Measurements from ENCODE around the gene PIP4K2A.
A peak's percentile ranks its signal among the peaks of the same experiment; 100 is the strongest.

Gene PIP4K2A

DNA sequence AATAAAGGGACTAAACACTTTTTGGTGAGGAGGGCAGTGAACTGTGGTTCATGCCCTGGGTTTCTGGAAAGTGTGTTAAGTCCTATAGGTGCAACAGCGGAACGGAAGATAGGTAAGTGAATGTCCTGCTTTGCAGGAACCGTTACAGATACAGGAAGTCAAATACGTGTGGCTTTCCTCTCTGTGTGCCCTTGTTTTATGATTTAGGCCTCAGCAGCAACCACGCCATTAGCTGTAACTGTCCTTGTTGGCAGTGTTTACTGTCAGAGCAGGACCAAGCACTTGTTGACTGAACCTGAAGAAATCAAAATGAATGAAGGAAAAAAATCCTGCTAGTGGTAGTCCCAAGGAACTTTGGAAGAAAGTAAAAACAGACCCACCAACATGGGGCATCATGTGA is 150.3 kb downstream of the PIP4K2A start:
- no peak overlapping the region for H3K4me3 ChIP-seq (ENCODE audit: insufficient read depth, low read depth, low read length)
- no peaks in the 10 kb centered on the region for H3K36me3 ChIP-seq (ENCODE audit: control insufficient read depth, insufficient read depth, low read length)
- H3K4me1 ChIP-seq (ENCODE audit: control insufficient read depth, insufficient read depth, low read length) = peaks cover 12% of the 10 kb centered on the region
- WGBS, 2 experiments = 94 to 97% methylated on average over 5 of the region's 5 CpGs
- H3K27me3 ChIP-seq (ENCODE audit: control insufficient read depth, insufficient read depth, low read length, poor library complexity, severe bottlenecking) = no peaks in the 10 kb centered on the region
- no peak overlapping the region for H3K27ac ChIP-seq (ENCODE audit: insufficient read depth, low read depth, low read length, poor library complexity, severe bottlenecking)
- no peaks in the 10 kb centered on the region for H3K9me3 ChIP-seq (ENCODE audit: control insufficient read depth, low read length)

- WGBS, 2 experiments = 94 to 99% methylated on average over 5 of the region's 5 CpGs
- Histone ChIP-seq H3K36me3 (ENCODE audit: control insufficient read depth, insufficient read depth, low read length) (no peaks in the 10 kb centered on the region), H3K27ac (ENCODE audit: insufficient read depth, low read depth, low read length, poor library complexity, severe bottlenecking) (no peak overlapping the region), H3K4me3 (ENCODE audit: insufficient read depth, low read depth, low read length) (no peak overlapping the region), H3K9me3 (ENCODE audit: control insufficient read depth, low read length) (no peaks in the 10 kb centered on the region), H3K4me1 (ENCODE audit: control insufficient read depth, insufficient read depth, low read length) (peaks cover 12% of the 10 kb centered on the region), H3K27me3 (ENCODE audit: control insufficient read depth, insufficient read depth, low read length, poor library complexity, severe bottlenecking) (no peaks in the 10 kb centered on the region)
These were observed 152.5 kb downstream of the PIP4K2A start for GRCh38 chr10:22561909-22562308.

- 66 to 68% methylated on average over 6 of the region's 6 CpGs for WGBS, 2 experiments
- Histone ChIP-seq H3K9me3 (ENCODE audit: control insufficient read depth, low read length) (no peaks in the 10 kb centered on the region), H3K27ac (ENCODE audit: insufficient read depth, low read depth, low read length, poor library complexity, severe bottlenecking) (no peak overlapping the region), H3K4me1 (ENCODE audit: control insufficient read depth, insufficient read depth, low read length) (peaks cover 12% of the 10 kb centered on the region), H3K27me3 (ENCODE audit: control insufficient read depth, insufficient read depth, low read length, poor library complexity, severe bottlenecking) (no peaks in the 10 kb centered on the region), H3K36me3 (ENCODE audit: control insufficient read depth, insufficient read depth, low read length) (no peaks in the 10 kb centered on the region), H3K4me3 (ENCODE audit: insufficient read depth, low read depth, low read length) (no peak overlapping the region)
These were observed 153.5 kb downstream of the PIP4K2A start for GRCh38 chr10:22560913-22561239.

DNA sequence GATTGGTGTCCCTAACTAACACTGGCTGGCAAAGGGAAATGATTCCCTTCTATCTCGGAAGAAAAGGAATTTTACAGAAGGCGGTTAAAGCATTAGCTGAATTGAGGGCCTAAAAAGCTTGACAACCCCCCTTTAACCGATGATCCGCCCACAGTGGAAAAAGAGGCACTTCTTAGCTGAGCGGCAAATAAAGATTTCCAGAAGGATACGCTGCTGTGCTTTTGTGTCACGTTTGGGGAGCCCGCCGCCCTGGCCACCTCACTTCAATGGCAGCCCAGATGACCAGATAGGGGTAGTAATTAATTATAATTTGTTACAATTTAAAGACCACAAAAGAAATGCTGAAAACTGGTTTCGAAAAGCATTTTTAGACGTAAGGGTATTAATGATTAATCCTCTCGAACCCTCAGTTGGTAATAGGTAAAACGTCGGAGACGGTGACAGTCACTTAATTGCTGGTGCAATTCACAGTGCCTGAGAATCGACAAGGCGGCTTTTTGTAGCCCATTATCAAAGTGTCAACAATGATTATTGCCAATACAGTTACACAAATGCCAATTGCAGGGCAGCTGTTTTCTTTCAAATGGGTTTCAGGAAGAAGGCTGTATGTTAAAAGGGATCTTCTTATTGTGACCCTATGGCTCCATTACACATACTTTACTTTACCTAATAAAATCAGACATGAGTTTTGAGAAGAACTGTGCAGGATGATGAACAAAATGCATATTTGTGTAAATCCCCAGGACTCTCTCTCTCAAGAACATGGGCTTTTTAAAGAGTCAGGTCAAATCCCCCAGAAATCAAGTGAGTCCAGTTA is 154.1 kb downstream of the PIP4K2A start:
- Histone ChIP-seq H3K4me3 (ENCODE audit: insufficient read depth, low read depth, low read length) (no peak overlapping the region), H3K27me3 (ENCODE audit: control insufficient read depth, insufficient read depth, low read length, poor library complexity, severe bottlenecking) (no peaks in the 10 kb centered on the region), H3K36me3 (ENCODE audit: control insufficient read depth, insufficient read depth, low read length) (no peaks in the 10 kb centered on the region), H3K4me1 (ENCODE audit: control insufficient read depth, insufficient read depth, low read length) (peaks cover 13% of the 10 kb centered on the region), H3K9me3 (ENCODE audit: control insufficient read depth, low read length) (no peaks in the 10 kb centered on the region), H3K27ac (ENCODE audit: insufficient read depth, low read depth, low read length, poor library complexity, severe bottlenecking) (no peak overlapping the region)
- 70 to 74% methylated on average over 15 to 17 of the region's 17 CpGs for WGBS, 2 experiments

GRCh38 chr10:22557321-22557720 is 157.1 kb downstream of the PIP4K2A start:
- Histone ChIP-seq H3K4me1 (ENCODE audit: control insufficient read depth, insufficient read depth, low read length) (peaks cover 34% of the 10 kb centered on the region), H3K36me3 (ENCODE audit: control insufficient read depth, insufficient read depth, low read length) (no peaks in the 10 kb centered on the region)
- WGBS, 2 experiments = 86 to 94% methylated on average over 1 of the region's 1 CpG

GRCh38 chr10:22556774-22557173 is 157.6 kb downstream of the PIP4K2A start:
- Histone ChIP-seq H3K27ac (ENCODE audit: insufficient read depth, low read depth, low read length, poor library complexity, severe bottlenecking) (no peak overlapping the region), H3K36me3 (ENCODE audit: control insufficient read depth, insufficient read depth, low read length) (no peaks in the 10 kb centered on the region), H3K9me3 (ENCODE audit: control insufficient read depth, low read length) (no peaks in the 10 kb centered on the region), H3K27me3 (ENCODE audit: control insufficient read depth, insufficient read depth, low read length, poor library complexity, severe bottlenecking) (no peaks in the 10 kb centered on the region), H3K4me3 (ENCODE audit: insufficient read depth, low read depth, low read length) (no peak overlapping the region), H3K4me1 (ENCODE audit: control insufficient read depth, insufficient read depth, low read length) (peaks cover 34% of the 10 kb centered on the region)
- WGBS, 2 experiments = 93 to 96% methylated on average over 6 of the region's 6 CpGs

More at GRCh38 chr10:22557321-22557720, 157.1 kb downstream of the PIP4K2A start:
- no peak overlapping the region for H3K4me3 ChIP-seq (ENCODE audit: insufficient read depth, low read depth, low read length)
- no peaks in the 10 kb centered on the region for H3K9me3 ChIP-seq (ENCODE audit: control insufficient read depth, low read length)
- no peak overlapping the region for H3K27ac ChIP-seq (ENCODE audit: insufficient read depth, low read depth, low read length, poor library complexity, severe bottlenecking)
- H3K27me3 ChIP-seq (ENCODE audit: control insufficient read depth, insufficient read depth, low read length, poor library complexity, severe bottlenecking) = no peaks in the 10 kb centered on the region

- Histone ChIP-seq H3K9me3 (ENCODE audit: control insufficient read depth, low read length) (no peaks in the 10 kb centered on the region), H3K36me3 (ENCODE audit: control insufficient read depth, insufficient read depth, low read length) (no peaks in the 10 kb centered on the region), H3K27ac (ENCODE audit: insufficient read depth, low read depth, low read length, poor library complexity, severe bottlenecking) (peak overlapping the region; percentile 70), H3K27me3 (ENCODE audit: control insufficient read depth, insufficient read depth, low read length, poor library complexity, severe bottlenecking) (no peaks in the 10 kb centered on the region), H3K4me1 (ENCODE audit: control insufficient read depth, insufficient read depth, low read length) (peaks cover 27% of the 10 kb centered on the region), H3K4me3 (ENCODE audit: insufficient read depth, low read depth, low read length) (no peak overlapping the region)
- WGBS, 2 experiments = 79 to 82% methylated on average over 29 of the region's 29 CpGs
These were observed 159.8 kb downstream of the PIP4K2A start for GRCh38 chr10:22554461-22555182.

DNA sequence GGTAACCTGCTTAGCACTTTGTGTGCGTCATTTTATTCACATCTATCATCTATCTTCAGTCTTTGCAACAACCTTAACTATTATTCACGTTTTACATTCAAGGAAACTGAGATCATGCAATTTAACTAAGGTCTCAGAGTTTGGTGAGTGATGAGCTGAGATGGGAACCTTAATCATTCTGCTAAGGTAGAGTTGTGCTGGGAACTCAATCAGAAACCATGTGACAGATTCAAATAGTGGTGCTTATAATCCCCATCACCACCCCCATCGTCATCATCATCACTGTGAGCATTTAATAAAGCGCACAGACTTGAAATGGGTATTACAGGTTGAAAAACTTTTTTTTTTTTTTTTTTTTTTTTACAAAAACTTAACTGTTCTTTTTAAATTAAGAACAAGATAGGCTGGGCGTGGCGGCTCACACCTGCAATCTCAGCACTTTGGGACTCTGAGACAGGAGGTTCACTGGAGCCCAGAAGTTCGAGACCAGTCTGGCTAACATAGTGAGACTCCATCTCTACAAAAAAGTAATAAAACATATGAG is 160.9 kb downstream of the PIP4K2A start:
- no peaks in the 10 kb centered on the region for H3K9me3 ChIP-seq (ENCODE audit: control insufficient read depth, low read length)
- H3K4me1 ChIP-seq (ENCODE audit: control insufficient read depth, insufficient read depth, low read length) = peaks cover 27% of the 10 kb centered on the region
- H3K27ac ChIP-seq (ENCODE audit: insufficient read depth, low read depth, low read length, poor library complexity, severe bottlenecking) = no peak overlapping the region
- H3K27me3 ChIP-seq (ENCODE audit: control insufficient read depth, insufficient read depth, low read length, poor library complexity, severe bottlenecking) = no peaks in the 10 kb centered on the region
- WGBS, 2 experiments = 94 to 97% methylated on average over 5 to 6 of the region's 7 CpGs
- no peaks in the 10 kb centered on the region for H3K36me3 ChIP-seq (ENCODE audit: control insufficient read depth, insufficient read depth, low read length)
- no peak overlapping the region for H3K4me3 ChIP-seq (ENCODE audit: insufficient read depth, low read depth, low read length)

DNA sequence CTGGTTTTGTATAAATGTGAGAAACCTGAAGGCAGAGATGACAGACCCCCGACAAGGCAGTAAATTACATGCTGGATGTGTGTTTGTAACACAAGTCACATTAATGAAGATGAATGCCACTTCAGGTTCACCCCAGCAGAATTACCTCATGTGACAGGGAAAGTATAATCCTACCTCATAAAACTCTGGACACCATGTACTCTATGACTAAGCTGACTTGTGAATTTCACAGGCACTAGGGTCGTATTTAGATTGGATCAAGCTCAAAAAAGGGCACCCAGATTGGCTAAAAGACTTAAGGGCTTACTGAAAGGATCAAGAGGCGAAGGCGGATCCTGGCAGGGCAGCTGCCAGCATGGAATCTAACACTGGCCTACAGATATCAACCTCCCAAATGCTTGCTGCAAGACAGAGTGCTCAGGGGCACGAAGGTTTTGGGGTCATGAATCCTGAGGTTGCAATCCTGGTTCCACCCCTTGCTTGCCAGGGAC is 161.4 kb downstream of the PIP4K2A start:
- no peaks in the 10 kb centered on the region for H3K36me3 ChIP-seq (ENCODE audit: control insufficient read depth, insufficient read depth, low read length)
- no peaks in the 10 kb centered on the region for H3K27me3 ChIP-seq (ENCODE audit: control insufficient read depth, insufficient read depth, low read length, poor library complexity, severe bottlenecking)
- no peak overlapping the region for H3K4me3 ChIP-seq (ENCODE audit: insufficient read depth, low read depth, low read length)
- WGBS, 2 experiments = 77 to 84% methylated on average over 5 of the region's 5 CpGs
- peaks cover 27% of the 10 kb centered on the region for H3K4me1 ChIP-seq (ENCODE audit: control insufficient read depth, insufficient read depth, low read length)
- no peak overlapping the region for H3K27ac ChIP-seq (ENCODE audit: insufficient read depth, low read depth, low read length, poor library complexity, severe bottlenecking)
- no peaks in the 10 kb centered on the region for H3K9me3 ChIP-seq (ENCODE audit: control insufficient read depth, low read length)

GRCh38 chr10:22551681-22552365 is 162.6 kb downstream of the PIP4K2A start:
- WGBS, 2 experiments = 88 to 91% methylated on average over 7 of the region's 7 CpGs
- peaks cover 36% of the 10 kb centered on the region for H3K4me1 ChIP-seq (ENCODE audit: control insufficient read depth, insufficient read depth, low read length)
- no peaks in the 10 kb centered on the region for H3K9me3 ChIP-seq (ENCODE audit: control insufficient read depth, low read length)
- H3K36me3 ChIP-seq (ENCODE audit: control insufficient read depth, insufficient read depth, low read length) = no peaks in the 10 kb centered on the region
- no peaks in the 10 kb centered on the region for H3K27me3 ChIP-seq (ENCODE audit: control insufficient read depth, insufficient read depth, low read length, poor library complexity, severe bottlenecking)
- H3K27ac ChIP-seq (ENCODE audit: insufficient read depth, low read depth, low read length, poor library complexity, severe bottlenecking) = no peak overlapping the region
- H3K4me3 ChIP-seq (ENCODE audit: insufficient read depth, low read depth, low read length) = no peak overlapping the region

All from ectodermal cell (in vitro differentiated cells).